ENCODE measurements around the gene KLF9. TPM values are rescaled to one million over a fixed set of nuclear protein-coding genes. Genes with fewer than 3 reads are reported as not detected.

Gene KLF9
- total and polyA plus RNA-seq, 2 donors (not counting 1 experiment from before 2014, with no cell fraction given), result 12.1 to 36.4 TPM

- intact Hi-C loops (cut with micrococcal nuclease), result no loop called here
- Histone ChIP-seq H3K27ac (ENCODE audit: low read length in 2 of 2) (no peak overlapping the region), H2AFZ (ENCODE audit: insufficient read depth, low read depth, low read length, poor library complexity, severe bottlenecking) (no peak overlapping the region), H3K36me3 (replicated peaks in 1 of 2; ENCODE audit: control extremely low read depth in 1 of 2, control insufficient read depth in 1 of 2, extremely low read depth in 1 of 2, insufficient read depth in 2 of 2, low read length in 1 of 2) (no peaks in the 10 kb centered on the region), H3K4me2 (replicated peaks; ENCODE audit: low read depth, low read length, poor library complexity, severe bottlenecking) (no peak overlapping the region), H3K9me3 (ENCODE audit: control extremely low read depth in 1 of 3, control insufficient read depth in 2 of 3, insufficient read depth in 1 of 3, low read length in 2 of 3) (no peaks in the 10 kb centered on the region), H3K4me1 (ENCODE audit: control insufficient read depth in 2 of 2, insufficient read depth in 2 of 2, low read length in 2 of 2) (no peaks in the 10 kb centered on the region), H3K4me3 (ENCODE audit: control extremely low read depth in 1 of 5, extremely low read depth in 1 of 5, insufficient read depth in 1 of 5, low read depth in 2 of 5, low read length in 4 of 5) (no peak overlapping the region), H3K9ac (ENCODE audit: low read length) (no peak overlapping the region), H3K79me2 (ENCODE audit: control insufficient read depth, insufficient read depth, low read length) (no peaks in the 10 kb centered on the region), H4K20me1 (ENCODE audit: control insufficient read depth, insufficient read depth, low read length, poor library complexity, severe bottlenecking) (no peaks in the 10 kb centered on the region), H3K27me3 (replicated peaks in 1 of 4; ENCODE audit: control extremely low read depth in 1 of 4, control insufficient read depth in 3 of 4, insufficient read depth in 4 of 4, low read length in 3 of 4) (peaks cover 0 to 4% (median 0%) of the 10 kb centered on the region in 4 experiments)
- POLR2A ChIA-PET, result no interaction called here
- ATAC-seq (ENCODE audit: low read depth) (no peak), DNase-seq (no peak)
- CTCF ChIA-PET, result no interaction called here
- Mint-ChIP-seq H3K27me3 (peaks cover 3% of the 10 kb centered on the region), H3K9me3 (ENCODE audit: insufficient read depth) (no peaks in the 10 kb centered on the region), H3K27ac (no peak overlapping the region), H3K4me3 (no peak overlapping the region), H3K4me1 (no peaks in the 10 kb centered on the region)
- 75% methylated on average over 1 of the region's 2 CpGs for WGBS (ENCODE audit: insufficient coverage)
- TF ChIP-seq CTCF (IDR thresholded peaks at IDR 0.05) (no peak), EZH2 (IDR thresholded peaks at IDR 0.05; ENCODE audit: borderline replicate concordance, insufficient read depth, low read depth, low read length, poor library complexity, severe bottlenecking) (no peak)
Measured at GRCh38 chr9:70463877-70464276, 49.4 kb upstream of the KLF9 start.

GRCh38 chr9:70462300-70462699, 47.8 kb upstream of the KLF9 start:
- Mint-ChIP-seq H3K4me1 (no peaks in the 10 kb centered on the region), H3K9me3 (ENCODE audit: insufficient read depth) (no peaks in the 10 kb centered on the region), H3K27ac (no peak overlapping the region), H3K27me3 (peaks cover 3% of the 10 kb centered on the region), H3K4me3 (no peak overlapping the region)
- no peak for ATAC-seq (ENCODE audit: low read depth)
- no peak overlapping the region for H3K27ac ChIP-seq (ENCODE audit: low read length in 2 of 2)
- ChIA-PET POLR2A (no interaction called here), CTCF (interaction anchor here (0.7 to 0.9 kb wide), 2 partner anchors 22 to 26 kb away, joined by 3 read pairs; no protein-coding TSS in a partner anchor)
- DNase-seq, result no peak
- no peak for TF ChIP-seq CTCF (IDR thresholded peaks at IDR 0.05)
- no peak for TF ChIP-seq EZH2 (IDR thresholded peaks at IDR 0.05; ENCODE audit: borderline replicate concordance, insufficient read depth, low read depth, low read length, poor library complexity, severe bottlenecking)
- no peaks in the 10 kb centered on the region for H3K36me3 ChIP-seq (replicated peaks in 1 of 2; ENCODE audit: control extremely low read depth in 1 of 2, control insufficient read depth in 1 of 2, extremely low read depth in 1 of 2, insufficient read depth in 2 of 2, low read length in 1 of 2)
- no peak overlapping the region for H3K9ac ChIP-seq (ENCODE audit: low read length)
- no peaks in the 10 kb centered on the region for H3K9me3 ChIP-seq (ENCODE audit: control extremely low read depth in 1 of 3, control insufficient read depth in 2 of 3, insufficient read depth in 1 of 3, low read length in 2 of 3)
- no peak overlapping the region for H3K4me3 ChIP-seq (ENCODE audit: control extremely low read depth in 1 of 5, extremely low read depth in 1 of 5, insufficient read depth in 1 of 5, low read depth in 2 of 5, low read length in 4 of 5)
- no peaks in the 10 kb centered on the region for H3K4me1 ChIP-seq (ENCODE audit: control insufficient read depth in 2 of 2, insufficient read depth in 2 of 2, low read length in 2 of 2)
- H3K79me2 ChIP-seq (ENCODE audit: control insufficient read depth, insufficient read depth, low read length), result no peaks in the 10 kb centered on the region
- H3K4me2 ChIP-seq (replicated peaks; ENCODE audit: low read depth, low read length, poor library complexity, severe bottlenecking), result no peak overlapping the region
- intact Hi-C loops (cut with micrococcal nuclease), result no loop called here
- peaks cover 0 to 4% (median 0%) of the 10 kb centered on the region in 4 experiments for H3K27me3 ChIP-seq (replicated peaks in 1 of 4; ENCODE audit: control extremely low read depth in 1 of 4, control insufficient read depth in 3 of 4, insufficient read depth in 4 of 4, low read length in 3 of 4)
- H2AFZ ChIP-seq (ENCODE audit: insufficient read depth, low read depth, low read length, poor library complexity, severe bottlenecking), result no peak overlapping the region
- no peaks in the 10 kb centered on the region for H4K20me1 ChIP-seq (ENCODE audit: control insufficient read depth, insufficient read depth, low read length, poor library complexity, severe bottlenecking)

Measured in B cell (primary cell).